Testis (tissue), 3 donors: Measurements from ENCODE around the gene TNRC6C. TPM values are rescaled to one million over a fixed set of nuclear protein-coding genes. Genes with fewer than 3 reads are reported as not detected.
"Not testable (repeated sequence)": the region's sequence is repeated elsewhere in the genome, so short reads cannot be mapped to it uniquely, and the experiment has no call there.

ENCODE experiments used
- DNase-seq: peaks from one replicate; pipeline ENCODE4 v3.0.0-alpha.2; 2019
- H3K27ac ChIP-seq, 2 donors: fragments of 200-600 bp; sonication (generic); one replicate each; pipeline ENCODE4 v1.5.1; 2019
- H3K27me3 ChIP-seq: fragments of 200-600 bp; sonication (generic); one replicate; pipeline ENCODE4 v1.5.1; 2019
- H3K36me3 ChIP-seq: fragments of 200-600 bp; sonication (generic); one replicate; pipeline ENCODE4 v1.5.1; 2017; ENCODE audit warnings: low read depth; ENCODE audit errors: missing control alignments
- H3K4me1 ChIP-seq: fragments of 200-600 bp; sonication (generic); one replicate; pipeline ENCODE4 v1.5.1; 2019
- H3K4me3 ChIP-seq, 2 donors: fragments of 200-600 bp; sonication (generic); one replicate each; pipeline ENCODE4 v1.5.1; 2017 to 2019
- H3K9me3 ChIP-seq: fragments of 200-600 bp; sonication (generic); one replicate; pipeline ENCODE4 v1.5.1; 2017
- POLR2A ChIP-seq: fragments of 450-650 bp; IDR thresholded peaks from one replicate; pipeline ENCODE4 v1.6.1; 2017; ENCODE audit warnings: antibody characterized with exemption, mild to moderate bottlenecking, moderate library complexity
- WGBS, 2 donors: methylation state at CpG; one replicate each; pipeline ENCODE4 v1.1.5; 2018; 5-methylcytosine and 5-hydroxymethylcytosine counted together
- intact Hi-C: fragments of 100-400 bp; cut with DNase I; formaldehyde crosslinking; loops from one replicate; pipeline ENCODE4 v1.15.1; 2023; ENCODE audit warnings: low total_unique reads
- polyA plus RNA-seq: library from polyadenylated mRNA; stranded (reverse); fragments of 350-450 nt; fragmentation: Illumina TruSeq; extraction: RNeasy Lipid Tissue Mini Kit (QIAGEN cat#74804); gene quantifications from one replicate; pipeline ENCODE4 v1.2.3, GENCODE V29; 2014; ENCODE audit warnings: low read depth, low replicate concordance; ENCODE audit not compliant: insufficient read depth
- total RNA-seq, 2 donors: library from RNA; depleted of rRNA; stranded (reverse); fragments of >200 nt; gene quantifications; one replicate each; pipeline ENCODE4 v1.2.3, GENCODE V29; 2016
- TF ChIP-seq, protein P1 (sequence below), 3 experiments: fragments of 450-650 bp in 2 of 3; fragments of 200-600 bp in 1 of 3; sonication (generic) in 1 of 3; IDR thresholded peaks; one replicate each; pipeline ENCODE4 v1.5.1; 2016 to 2019; ENCODE audit warnings: antibody characterized with exemption in 3 of 3, mild to moderate bottlenecking in 2 of 3, moderate library complexity in 1 of 3

TNRC6C gene
- total and polyA plus RNA-seq, 3 donors from 2014 or later = 26.2 to 35.6 (median 27.4) TPM

DNA sequence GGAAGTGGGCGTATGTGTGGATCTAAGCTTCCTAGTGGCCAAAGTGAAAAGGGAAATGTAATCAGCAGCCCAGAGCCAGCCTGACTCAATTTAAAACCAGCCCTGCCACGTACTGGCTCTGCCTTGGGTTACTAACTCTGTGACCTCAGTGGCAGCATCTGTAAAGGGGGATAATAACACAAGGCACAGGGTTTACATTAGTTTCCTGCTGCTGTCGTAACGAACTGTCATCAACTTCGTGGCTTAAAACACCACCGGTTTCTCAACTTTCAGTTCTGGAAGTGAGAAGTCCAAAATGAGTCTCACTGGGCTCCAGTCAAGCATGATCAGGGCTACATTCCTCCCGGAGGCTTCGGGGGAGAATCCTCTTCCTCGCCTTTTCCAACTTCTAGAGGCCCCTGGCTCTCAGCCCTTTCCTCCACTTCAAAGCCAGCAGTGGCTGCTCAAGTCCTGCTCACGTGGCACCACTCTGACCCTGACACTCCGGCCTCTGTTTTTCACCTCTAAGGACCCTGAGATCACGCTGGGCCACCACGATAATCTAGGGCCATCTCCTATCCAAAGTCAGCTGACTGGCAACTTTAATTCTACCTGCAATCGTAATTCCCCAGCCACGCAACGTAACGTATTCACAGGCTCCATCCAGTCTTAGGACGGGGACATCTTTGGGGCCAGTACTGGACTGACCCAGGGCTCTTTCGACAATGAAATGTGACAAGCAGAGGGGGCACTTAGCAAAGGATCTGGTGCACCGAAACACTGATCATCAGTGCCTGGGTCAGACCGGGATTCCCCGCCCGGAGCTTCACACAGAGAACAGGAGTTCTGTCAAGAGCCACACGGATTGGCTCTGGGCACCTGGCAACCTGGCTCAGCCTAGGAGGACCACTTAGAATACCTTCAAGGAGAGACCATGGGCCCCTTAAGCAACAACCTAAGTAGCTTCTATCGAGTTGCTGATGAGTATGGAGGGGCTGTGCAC lies 155.6 kb downstream of the TNRC6C start:
- Histone ChIP-seq H3K9me3 (no peaks in the 10 kb centered on the region), H3K36me3 (no peaks in the 10 kb centered on the region), H3K4me1 (peaks cover 3% of the 10 kb centered on the region), H3K4me3 (no peak overlapping the region), H3K27me3 (no peaks in the 10 kb centered on the region), H3K27ac (no peak overlapping the region)
- TF ChIP-seq, protein P1, sequence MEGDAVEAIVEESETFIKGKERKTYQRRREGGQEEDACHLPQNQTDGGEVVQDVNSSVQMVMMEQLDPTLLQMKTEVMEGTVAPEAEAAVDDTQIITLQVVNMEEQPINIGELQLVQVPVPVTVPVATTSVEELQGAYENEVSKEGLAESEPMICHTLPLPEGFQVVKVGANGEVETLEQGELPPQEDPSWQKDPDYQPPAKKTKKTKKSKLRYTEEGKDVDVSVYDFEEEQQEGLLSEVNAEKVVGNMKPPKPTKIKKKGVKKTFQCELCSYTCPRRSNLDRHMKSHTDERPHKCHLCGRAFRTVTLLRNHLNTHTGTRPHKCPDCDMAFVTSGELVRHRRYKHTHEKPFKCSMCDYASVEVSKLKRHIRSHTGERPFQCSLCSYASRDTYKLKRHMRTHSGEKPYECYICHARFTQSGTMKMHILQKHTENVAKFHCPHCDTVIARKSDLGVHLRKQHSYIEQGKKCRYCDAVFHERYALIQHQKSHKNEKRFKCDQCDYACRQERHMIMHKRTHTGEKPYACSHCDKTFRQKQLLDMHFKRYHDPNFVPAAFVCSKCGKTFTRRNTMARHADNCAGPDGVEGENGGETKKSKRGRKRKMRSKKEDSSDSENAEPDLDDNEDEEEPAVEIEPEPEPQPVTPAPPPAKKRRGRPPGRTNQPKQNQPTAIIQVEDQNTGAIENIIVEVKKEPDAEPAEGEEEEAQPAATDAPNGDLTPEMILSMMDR (IDR thresholded peaks at IDR 0.05) = no peak
- no peak for TF ChIP-seq POLR2A
- 88 to 92% methylated on average over 24 to 25 of the region's 25 CpGs for WGBS, 2 donors
- no peak for DNase-seq
- intact Hi-C loops = loop anchor here (10.0 kb wide), 1 partner anchor 141 kb away; no protein-coding TSS in a partner anchor

DNA sequence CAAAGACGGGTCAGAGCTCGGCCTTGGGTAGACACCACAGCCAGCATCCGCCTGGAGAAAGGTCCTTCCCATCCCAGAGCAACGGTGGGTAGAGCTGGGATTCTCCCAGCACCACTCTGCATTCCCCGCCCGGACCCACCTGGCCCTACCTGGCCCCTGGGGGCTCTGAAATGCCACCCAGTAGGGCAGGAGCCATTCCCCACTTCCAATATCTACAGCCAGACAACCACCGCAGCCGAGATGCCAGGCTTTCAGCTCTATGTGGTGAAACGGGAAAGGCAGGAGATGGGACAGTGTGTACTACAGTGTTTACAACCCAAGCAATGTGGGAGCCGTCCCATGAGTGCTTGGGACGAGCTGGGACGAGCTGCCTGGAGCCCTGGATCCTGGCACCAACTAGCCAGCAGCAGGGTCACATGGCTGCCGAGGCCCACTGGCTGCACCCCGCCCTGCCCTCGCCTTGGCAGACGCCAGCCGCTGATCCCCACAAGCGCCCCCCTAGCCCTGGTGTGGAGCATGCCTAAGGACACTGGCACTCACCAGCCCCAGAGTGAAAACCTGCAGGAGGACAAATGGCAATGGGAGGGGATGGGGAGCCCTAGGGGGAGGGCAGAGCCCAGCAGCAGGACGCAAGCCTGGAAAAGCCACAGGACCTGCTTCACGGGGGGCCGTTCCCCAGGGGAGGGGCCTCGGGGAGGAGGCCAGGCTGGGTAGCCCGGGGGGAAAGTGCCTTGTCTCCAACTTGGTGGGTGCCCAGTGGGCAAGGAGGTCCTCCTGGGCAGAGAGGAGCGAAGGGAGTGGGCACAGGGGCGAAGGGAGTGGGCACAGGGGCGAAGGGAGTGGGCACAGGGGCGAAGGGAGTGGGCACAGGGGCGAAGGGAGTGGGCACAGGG lies 156.6 kb downstream of the TNRC6C start:
- WGBS, 2 donors = 86 to 88% methylated on average over 15 to 18 of the region's 28 CpGs
- no peak for TF ChIP-seq POLR2A
- TF ChIP-seq, protein P1 (IDR thresholded peaks at IDR 0.05) = no peak
- Histone ChIP-seq H3K27me3 (no peaks in the 10 kb centered on the region), H3K36me3 (no peaks in the 10 kb centered on the region), H3K27ac (no peak overlapping the region), H3K4me1 (no peaks in the 10 kb centered on the region), H3K9me3 (no peaks in the 10 kb centered on the region), H3K4me3 (no peak overlapping the region)
- intact Hi-C loops = loop anchor here (10.0 kb wide), 1 partner anchor 140 kb away; no protein-coding TSS in a partner anchor
- DNase-seq = no peak

DNA sequence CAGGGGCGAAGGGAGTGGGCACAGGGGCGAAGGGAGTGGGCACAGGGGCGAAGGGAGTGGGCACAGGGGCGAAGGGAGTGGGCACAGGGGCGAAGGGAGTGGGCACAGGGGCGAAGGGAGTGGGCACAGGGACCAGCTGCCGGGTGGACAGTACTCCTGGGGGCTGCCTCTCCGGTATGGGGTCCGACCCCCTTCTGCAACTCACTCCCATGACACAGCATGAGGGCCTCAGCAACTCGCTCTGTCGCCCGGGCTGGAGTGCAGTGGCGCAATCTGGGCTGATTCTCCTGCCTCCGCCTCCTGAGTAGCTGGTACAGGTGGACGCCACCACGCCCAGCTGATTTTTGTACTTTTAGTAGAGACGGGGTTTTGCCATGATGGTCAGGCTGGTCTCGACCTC lies 157.3 kb downstream of the TNRC6C start:
- not testable (repeated sequence) for H3K9me3 ChIP-seq, DNase-seq, H3K4me3 ChIP-seq, H3K27ac ChIP-seq, H3K27me3 ChIP-seq, H3K36me3 ChIP-seq, H3K4me1 ChIP-seq
- intact Hi-C loops = loop anchor here (10.0 kb wide), 1 partner anchor 139 kb away; no protein-coding TSS in a partner anchor
- WGBS, 2 donors = 92 to 98% methylated on average over 14 to 16 of the region's 18 CpGs

DNA sequence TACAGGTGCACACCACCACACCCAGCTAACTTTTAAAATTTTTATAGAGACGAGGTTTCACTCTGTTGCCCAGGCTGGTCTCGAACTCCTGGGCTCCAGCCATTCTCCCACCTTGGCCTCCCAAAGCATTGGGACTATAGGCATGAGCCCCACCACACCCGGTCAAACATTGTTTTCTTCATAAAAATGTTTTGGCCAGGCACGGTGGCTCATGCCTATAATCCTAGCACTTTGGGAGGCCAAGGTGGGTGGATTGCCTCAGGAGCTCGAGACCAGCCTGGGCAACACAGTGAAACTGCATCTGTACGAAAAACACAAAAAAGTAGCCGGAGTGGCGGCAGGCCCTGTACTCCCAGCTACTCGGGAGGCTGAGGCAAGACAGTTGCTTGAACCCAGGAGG lies 157.9 kb downstream of the TNRC6C start:
- H3K27me3 ChIP-seq = no peaks in the 10 kb centered on the region
- no peak overlapping the region for H3K4me3 ChIP-seq
- no peaks in the 10 kb centered on the region for H3K36me3 ChIP-seq
- TF ChIP-seq, protein P1 (IDR thresholded peaks at IDR 0.05) = no peak
- no peak for TF ChIP-seq POLR2A
- WGBS, 2 donors = 96 to 97% methylated on average over 9 of the region's 9 CpGs
- no peak for DNase-seq
- no peaks in the 10 kb centered on the region for H3K9me3 ChIP-seq
- H3K4me1 ChIP-seq = no peaks in the 10 kb centered on the region
- H3K27ac ChIP-seq = no peak overlapping the region
- intact Hi-C loops = loop anchor here (10.0 kb wide), 1 partner anchor 138 kb away; no protein-coding TSS in a partner anchor
